GM19239 (cell line): Measurements from ENCODE around the gene STRADB.
"Not testable (repeated sequence)": the region's sequence is repeated elsewhere in the genome, so short reads cannot be mapped to it uniquely, and the experiment has no call there.

Experiments
- DNase-seq: peaks from one replicate; pipeline ENCODE4 v3.0.0; 2011; ENCODE audit warnings: low spot score; ENCODE audit not compliant: insufficient read length
- FAIRE-seq: peaks from 2 replicates; lab custom pipeline; 2011; peaks lifted over from hg19 to GRCh38; lab: Jason Lieb, UNC

Gene STRADB

GRCh38 chr2:201429835-201430234 is 21.7 kb upstream of the STRADB start:
- not testable (repeated sequence) for DNase-seq, FAIRE-seq

DNA sequence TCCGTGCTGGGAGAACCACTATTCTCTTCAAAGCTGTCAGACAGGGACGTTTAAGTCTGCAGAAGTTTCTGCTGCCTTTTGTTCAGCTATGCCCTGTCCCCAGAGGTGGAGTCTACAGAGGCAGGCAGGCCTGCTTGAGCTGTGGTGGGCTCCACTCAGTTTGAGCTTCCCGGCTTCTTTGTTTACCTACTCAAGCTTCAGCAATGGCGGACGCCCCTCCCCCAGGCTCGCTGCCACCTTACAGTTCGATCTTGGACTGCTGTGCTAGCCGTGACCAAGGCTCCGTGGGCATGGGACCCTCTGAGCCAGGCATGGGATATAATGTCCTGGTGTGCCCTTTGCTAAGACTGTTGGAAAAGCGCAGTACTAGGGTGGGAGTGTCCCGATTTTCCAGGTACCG is 21.2 kb upstream of the STRADB start:
- not testable (repeated sequence) for FAIRE-seq, DNase-seq

DNA sequence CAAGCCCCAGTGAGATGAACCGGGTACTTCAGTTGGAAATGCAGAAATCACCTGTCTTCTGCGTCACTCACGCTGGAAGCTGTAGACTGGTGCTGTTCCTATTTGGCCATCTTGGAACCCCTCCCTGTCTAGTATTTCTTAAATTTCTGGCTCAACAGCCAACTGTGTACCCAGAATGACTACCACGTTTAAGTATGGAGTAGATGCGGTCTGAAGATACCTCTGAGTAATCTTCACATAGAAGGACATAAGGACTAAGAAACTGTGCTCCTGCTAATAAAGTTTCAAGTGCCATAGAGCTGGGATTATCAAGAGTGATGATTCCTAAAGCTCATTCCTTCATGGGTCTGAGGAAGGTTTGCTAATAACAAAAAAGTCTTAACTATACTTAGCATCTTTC is 20.7 kb upstream of the STRADB start:
- DNase-seq (no peak), FAIRE-seq (no peak)

GRCh38 chr2:201432038-201432620 is 19.4 kb upstream of the STRADB start:
- no peak for DNase-seq
- FAIRE-seq, result no peak

DNA sequence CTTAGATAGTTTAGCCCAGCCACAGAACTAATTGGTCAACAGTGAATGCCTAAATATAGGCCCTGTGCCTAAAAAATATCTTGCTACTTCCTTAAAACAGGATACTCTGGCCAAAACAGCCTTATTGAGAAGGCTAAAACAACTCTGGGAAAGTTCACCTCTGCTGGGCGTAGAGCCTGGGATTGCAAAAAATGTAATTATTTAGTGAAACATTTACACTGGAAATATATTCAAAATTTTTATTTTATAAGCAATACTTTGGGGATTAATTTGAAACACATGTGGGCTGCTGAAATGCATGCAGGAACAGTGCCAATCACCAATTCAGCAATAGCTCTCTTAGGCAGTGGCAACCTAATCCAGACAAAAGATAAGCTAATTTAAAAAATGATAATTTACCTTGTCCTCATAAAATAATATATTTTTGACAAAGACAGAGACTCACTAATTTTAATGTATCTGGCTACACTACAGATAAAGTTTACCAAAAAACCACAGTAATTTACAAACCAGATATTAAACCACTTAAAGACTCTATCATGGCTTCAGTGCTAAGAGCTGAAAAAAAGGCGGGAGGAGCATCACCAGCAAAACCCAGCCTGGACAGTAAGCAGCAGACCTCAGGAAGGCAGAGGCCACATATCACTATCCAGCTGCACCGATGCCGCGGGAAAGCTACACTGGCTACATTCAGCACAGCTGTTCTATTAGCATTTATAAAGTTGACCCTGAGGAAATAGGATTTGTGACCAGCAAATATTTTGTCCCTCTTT is 18.7 kb upstream of the STRADB start:
- DNase-seq (no peak), FAIRE-seq (no peak)

GRCh38 chr2:201433394-201433995 is 18.0 kb upstream of the STRADB start:
- FAIRE-seq (no peak), DNase-seq (no peak)

DNA sequence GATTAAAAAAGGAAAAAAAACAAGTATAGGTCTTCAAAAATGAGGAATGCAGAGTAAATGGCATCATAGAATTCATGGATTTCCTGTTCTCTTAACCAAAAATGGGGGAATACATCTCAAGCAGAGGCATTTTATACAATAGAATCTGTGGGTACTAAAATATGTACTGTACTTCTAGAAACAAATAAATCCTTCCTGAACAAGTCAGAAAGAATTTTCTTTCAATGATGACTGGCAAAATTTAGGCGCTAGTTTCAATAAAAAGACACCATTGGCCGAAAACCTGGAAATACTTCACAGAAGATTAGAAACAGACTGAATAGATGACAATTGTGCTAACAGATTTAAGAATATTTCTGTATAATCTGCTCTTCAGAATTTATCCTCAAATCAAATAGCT is 15.4 kb upstream of the STRADB start:
- DNase-seq (no peak), FAIRE-seq (no peak)

DNA sequence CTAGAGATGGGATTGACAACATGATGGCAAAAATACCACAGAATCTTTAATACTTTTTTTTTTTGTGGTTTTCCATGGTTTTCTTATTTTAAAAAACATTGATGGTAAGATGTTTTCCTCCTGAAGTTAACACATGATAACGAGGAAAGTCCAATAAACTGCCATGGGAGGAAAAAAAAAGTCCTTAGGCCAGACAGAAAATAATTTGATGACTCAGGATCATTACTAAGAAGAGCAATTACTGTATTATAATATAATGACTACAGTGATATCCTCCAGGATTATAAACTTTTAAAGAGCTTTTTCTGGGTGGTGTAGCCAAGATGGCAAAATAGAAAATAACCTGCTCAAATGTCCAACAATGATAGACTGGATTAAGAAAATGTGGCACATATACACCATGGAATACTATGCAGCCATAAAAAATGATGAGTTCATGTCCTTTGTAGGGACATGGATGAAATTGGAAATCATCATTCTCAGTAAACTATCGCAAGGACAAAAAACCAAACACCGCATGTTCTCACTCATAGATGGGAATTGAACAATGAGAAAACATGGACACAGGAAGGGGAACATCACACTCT is 12.1 kb upstream of the STRADB start:
- FAIRE-seq, DNase-seq: not testable (repeated sequence)

- no peak for DNase-seq
- FAIRE-seq, result peak; percentile 11
Observed at GRCh38 chr2:201440182-201440581, 11.4 kb upstream of the STRADB start.

DNA sequence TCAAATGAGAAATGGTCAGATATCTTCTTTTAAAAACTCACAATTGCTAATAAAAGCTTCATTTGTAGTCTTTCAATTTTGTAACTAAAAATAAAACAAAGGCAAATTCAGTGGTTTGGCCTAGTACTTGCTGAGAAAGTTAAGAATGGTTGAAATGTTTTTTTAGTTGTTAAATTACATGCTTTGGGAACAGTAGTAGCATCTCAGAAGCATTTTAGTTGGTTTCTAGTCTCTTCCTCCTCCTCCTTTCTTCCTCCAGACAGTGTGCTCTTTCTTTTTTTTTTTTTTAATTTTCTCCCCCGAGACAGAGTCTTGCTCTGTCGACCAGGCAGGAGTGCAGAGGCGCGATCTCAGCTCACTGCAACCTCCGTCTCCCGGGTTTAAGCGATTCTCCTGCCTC is 10.1 kb upstream of the STRADB start:
- no peak for DNase-seq
- peak; percentile 48 for FAIRE-seq

GRCh38 chr2:201444746-201445465 is 6.6 kb upstream of the STRADB start:
- FAIRE-seq (peak; percentile 64), DNase-seq (no peak)

GRCh38 chr2:201447086-201447485 is 4.5 kb upstream of the STRADB start:
- DNase-seq, result no peak
- no peak for FAIRE-seq

DNA sequence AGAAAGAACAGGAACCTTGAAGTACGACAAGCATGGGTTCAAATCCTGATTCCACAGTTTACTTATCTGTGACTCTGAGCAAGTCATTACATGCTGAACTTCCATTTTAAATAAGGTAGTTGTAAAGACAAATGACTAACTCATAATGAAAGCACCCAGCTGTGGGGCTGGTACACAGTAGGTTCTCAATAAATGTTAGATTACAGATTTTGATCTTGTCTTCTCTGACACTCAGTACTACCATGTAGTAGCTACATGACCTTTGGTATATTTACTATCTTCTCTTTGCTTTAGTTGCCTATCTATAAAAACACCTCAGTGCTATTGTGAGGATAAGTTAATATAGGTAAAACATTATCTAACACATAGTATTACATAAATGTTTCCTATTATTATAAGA is 3.5 kb upstream of the STRADB start:
- FAIRE-seq, result no peak
- DNase-seq, result no peak

- no peak for FAIRE-seq
Observed at GRCh38 chr2:201448701-201449100, 2.8 kb upstream of the STRADB start.

GRCh38 chr2:201450954-201451291 is 617 bp upstream of the STRADB start:
- FAIRE-seq, result no peak
- DNase-seq, result peak; percentile 13

More at GRCh38 chr2:201448701-201449100, 2.8 kb upstream of the STRADB start:
- DNase-seq, result no peak

- no peak for DNase-seq
- FAIRE-seq, result peak; percentile 72
Observed at GRCh38 chr2:201452058-201452921, 750 bp downstream of the STRADB start.

DNA sequence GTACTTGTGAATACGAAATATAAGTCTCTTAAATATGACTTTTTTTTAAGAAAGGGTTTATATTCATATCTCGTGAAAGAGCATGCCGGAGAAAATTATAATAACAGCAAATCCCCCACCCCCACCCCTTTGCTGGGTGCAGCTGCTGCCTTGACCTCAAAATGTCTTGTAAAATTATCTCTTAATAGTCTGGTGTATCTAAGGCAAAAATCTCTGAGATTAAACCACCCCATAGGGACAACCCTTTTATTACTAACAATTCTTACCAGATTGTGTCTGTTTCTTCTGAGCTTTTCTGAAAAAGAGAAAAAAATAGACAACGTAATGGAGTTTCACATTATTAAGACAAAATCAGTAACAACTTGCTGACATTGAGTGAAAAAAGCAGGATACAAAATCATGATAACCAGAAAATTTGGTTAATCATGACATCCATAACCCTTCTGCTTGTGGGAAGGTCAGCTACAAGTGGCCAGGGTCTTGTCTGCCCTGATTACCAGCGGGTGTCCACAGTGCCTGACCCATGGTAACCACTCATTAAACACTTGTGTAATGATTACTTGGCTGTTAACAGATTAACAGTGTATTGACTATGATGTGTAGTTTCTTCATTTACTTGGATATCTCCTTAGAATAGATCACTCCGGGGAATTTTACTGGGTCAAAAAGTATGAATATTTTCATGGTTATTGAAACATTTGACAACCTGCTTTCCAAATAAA is 1.5 kb downstream of the STRADB start:
- DNase-seq (no peak), FAIRE-seq (peak; percentile 11)

GRCh38 chr2:201458381-201458780 is 6.8 kb downstream of the STRADB start:
- DNase-seq (no peak), FAIRE-seq (no peak)

DNA sequence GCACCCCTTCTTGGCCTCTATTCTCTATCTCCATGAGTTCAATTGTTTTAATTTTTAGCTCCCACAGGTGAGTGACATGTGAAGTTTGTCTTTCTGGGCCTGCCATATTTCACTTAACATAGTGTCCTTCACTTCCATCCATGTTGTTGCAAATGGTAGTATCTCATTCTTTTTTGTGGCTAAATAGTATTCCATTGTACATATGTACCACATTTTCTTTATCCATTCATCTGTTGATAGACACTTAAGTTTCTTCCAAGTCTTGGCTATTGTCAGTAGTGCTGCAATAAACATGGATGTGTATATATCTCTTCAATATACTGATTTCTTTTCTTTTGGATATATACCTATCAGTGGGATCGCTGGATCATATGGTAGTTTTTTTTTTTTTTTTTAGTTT is 9.0 kb downstream of the STRADB start:
- DNase-seq (no peak), FAIRE-seq (no peak)
